DND-41 (cell line): Measurements from ENCODE around the gene CMTR1.

Experiments used
- ATAC-seq: fragments of 200-7000 bp; cut with Tn5 transposase; 3 replicates; pipeline ENCODE4 v1.9.1; 2021; ENCODE audit warnings: low read depth; ENCODE audit not compliant: insufficient read depth
- DNase-seq: peaks from one replicate; pipeline ENCODE4 v3.0.0-alpha.2; 2020
- H2AFZ ChIP-seq: 2 replicates; pipeline ENCODE4 v1.6.0; 2012; ENCODE audit warnings: low read depth, low read length
- H3K27ac ChIP-seq: 2 replicates; pipeline ENCODE4 v1.5.1; 2012; ENCODE audit warnings: low read length, inconsistent platforms
- H3K27me3 ChIP-seq: fragments of 200-600 bp; sonication (generic); 2 replicates; pipeline ENCODE4 v1.6.0; 2012; ENCODE audit warnings: low read length, mild to moderate bottlenecking, inconsistent platforms; ENCODE audit not compliant: insufficient read depth, poor library complexity
- H3K36me3 ChIP-seq: 2 replicates; pipeline ENCODE4 v1.5.1; 2012; ENCODE audit warnings: low read length, inconsistent platforms; ENCODE audit not compliant: insufficient read depth
- H3K4me1 ChIP-seq: 2 replicates; pipeline ENCODE4 v1.5.1; 2012; ENCODE audit warnings: mild to moderate bottlenecking, low read length; ENCODE audit not compliant: insufficient read depth
- H3K4me2 ChIP-seq: 2 replicates; pipeline ENCODE4 v1.6.0; 2012; ENCODE audit warnings: mild to moderate bottlenecking, moderate library complexity, low read length, inconsistent platforms; ENCODE audit not compliant: insufficient read depth
- H3K4me3 ChIP-seq, 2 experiments: fragments of 200-600 bp in 1 of 2; shearing (Covaris generic) in 1 of 2; 2 replicates each; pipeline ENCODE4 v1.5.1; 2012 to 2016; ENCODE audit warnings: inconsistent platforms in 2 of 2, low read length in 2 of 2, mild to moderate bottlenecking in 2 of 2, low read depth in 1 of 2, moderate library complexity in 1 of 2
- H3K79me2 ChIP-seq: 2 replicates; pipeline ENCODE4 v1.6.0; 2012; ENCODE audit warnings: low read length, inconsistent platforms; ENCODE audit not compliant: insufficient read depth
- H3K9ac ChIP-seq: 2 replicates; pipeline ENCODE4 v1.6.0; 2012; ENCODE audit warnings: low read depth, mild to moderate bottlenecking, inconsistent platforms, low read length, moderate library complexity
- H3K9me3 ChIP-seq: 2 replicates; pipeline ENCODE4 v1.5.1; 2012; ENCODE audit warnings: low read length, moderate library complexity, mild to moderate bottlenecking, inconsistent platforms; ENCODE audit not compliant: insufficient read depth, severe bottlenecking
- H4K20me1 ChIP-seq: 2 replicates; pipeline ENCODE4 v1.6.0; 2012; ENCODE audit warnings: low read length; ENCODE audit not compliant: insufficient read depth
- CTCF ChIP-seq: IDR thresholded peaks from 2 replicates; pipeline ENCODE4 v1.5.1; 2012; ENCODE audit warnings: borderline replicate concordance, low read length, moderate library complexity, mild to moderate bottlenecking; ENCODE audit not compliant: poor library complexity, severe bottlenecking; ENCODE audit errors: extremely low read depth
- EZH2 ChIP-seq: IDR thresholded peaks from 3 replicates; pipeline ENCODE4 v1.6.1; 2012; ENCODE audit warnings: borderline replicate concordance, low read depth, mild to moderate bottlenecking, moderate library complexity, low read length, inconsistent platforms; ENCODE audit not compliant: severe bottlenecking

The CMTR1 gene

DNA sequence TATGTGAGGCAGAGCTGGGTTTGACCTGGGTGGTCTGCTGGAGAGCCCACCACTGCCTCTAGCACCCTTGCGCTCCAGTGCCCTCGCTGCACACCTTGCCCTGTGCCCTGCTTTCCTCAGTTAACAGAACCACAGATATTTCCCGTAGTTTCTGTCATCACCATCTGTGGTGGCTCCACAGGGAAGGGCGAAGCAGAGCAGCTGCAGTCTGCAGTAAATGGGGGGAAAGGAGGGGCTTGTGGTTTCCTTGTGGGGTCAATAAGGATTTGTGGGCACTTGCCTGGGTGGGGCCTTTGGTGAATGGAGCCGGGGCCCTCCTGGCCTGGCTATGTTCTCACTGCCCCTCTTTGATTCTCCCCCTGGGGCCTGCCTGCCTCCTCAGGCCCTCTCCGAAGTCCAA is 87.9 kb downstream of the CMTR1 start:
- H3K36me3 ChIP-seq = no peaks in the 10 kb centered on the region
- H3K4me1 ChIP-seq = peaks cover 32% of the 10 kb centered on the region
- no peak overlapping the region for H3K4me2 ChIP-seq
- DNase-seq (peak; percentile 53), ATAC-seq (no peak)
- no peaks in the 10 kb centered on the region for H3K27me3 ChIP-seq
- no peaks in the 10 kb centered on the region for H3K79me2 ChIP-seq
- H3K9ac ChIP-seq = no peak overlapping the region
- H4K20me1 ChIP-seq = 0 out of 2 replicates have a peak, but pooled peaks cover 6% of the 10 kb centered on the region
- TF ChIP-seq EZH2 (no peak), CTCF (no peak)
- no peak overlapping the region for H3K4me3 ChIP-seq
- H3K27ac ChIP-seq = no peak overlapping the region
- no peaks in the 10 kb centered on the region for H3K9me3 ChIP-seq
- no peak overlapping the region for H2AFZ ChIP-seq

GRCh38 chr6:37521674-37522073 is 88.7 kb downstream of the CMTR1 start:
- H3K4me1 ChIP-seq = peaks cover 25% of the 10 kb centered on the region
- no peak for DNase-seq
- H3K79me2 ChIP-seq = no peaks in the 10 kb centered on the region
- no peaks in the 10 kb centered on the region for H3K27me3 ChIP-seq
- H4K20me1 ChIP-seq = 0 out of 2 replicates have a peak, but pooled peaks cover 6% of the 10 kb centered on the region
- H3K9ac ChIP-seq = no peak overlapping the region
- H3K4me2 ChIP-seq = no peak overlapping the region
- no peak overlapping the region for H3K27ac ChIP-seq
- no peak for TF ChIP-seq EZH2
- no peak for TF ChIP-seq CTCF
- H2AFZ ChIP-seq = no peak overlapping the region
- no peak for ATAC-seq
- H3K4me3 ChIP-seq = no peak overlapping the region
- H3K36me3 ChIP-seq = no peaks in the 10 kb centered on the region
- no peaks in the 10 kb centered on the region for H3K9me3 ChIP-seq

GRCh38 chr6:37522836-37523235 is 89.8 kb downstream of the CMTR1 start:
- H3K4me1 ChIP-seq = peaks cover 13% of the 10 kb centered on the region
- no peak overlapping the region for H3K9ac ChIP-seq
- no peak overlapping the region for H3K27ac ChIP-seq
- TF ChIP-seq EZH2 (no peak), CTCF (no peak)
- no peak overlapping the region for H3K4me3 ChIP-seq
- ATAC-seq (no peak), DNase-seq (no peak)
- no peak overlapping the region for H3K4me2 ChIP-seq
- no peaks in the 10 kb centered on the region for H3K27me3 ChIP-seq
- no peaks in the 10 kb centered on the region for H3K9me3 ChIP-seq
- H2AFZ ChIP-seq = no peak overlapping the region
- no peaks in the 10 kb centered on the region for H3K79me2 ChIP-seq
- no peaks in the 10 kb centered on the region for H3K36me3 ChIP-seq
- H4K20me1 ChIP-seq = 0 out of 2 replicates have a peak, but pooled peaks cover 2% of the 10 kb centered on the region

GRCh38 chr6:37523412-37523811 is 90.4 kb downstream of the CMTR1 start:
- 0 out of 2 replicates have a peak, but pooled peaks cover 2% of the 10 kb centered on the region for H4K20me1 ChIP-seq
- H3K36me3 ChIP-seq = no peaks in the 10 kb centered on the region
- no peak overlapping the region for H2AFZ ChIP-seq
- peaks cover 9% of the 10 kb centered on the region for H3K4me1 ChIP-seq
- ATAC-seq (no peak), DNase-seq (no peak)
- no peak overlapping the region for H3K4me2 ChIP-seq
- H3K9me3 ChIP-seq = no peaks in the 10 kb centered on the region
- H3K4me3 ChIP-seq = no peak overlapping the region
- no peak overlapping the region for H3K9ac ChIP-seq
- no peaks in the 10 kb centered on the region for H3K79me2 ChIP-seq
- H3K27me3 ChIP-seq = no peaks in the 10 kb centered on the region
- TF ChIP-seq CTCF = no peak
- no peak for TF ChIP-seq EZH2
- no peak overlapping the region for H3K27ac ChIP-seq
